HTERT RPE-1 (cell line): ENCODE data around the gene KIDINS220.

ENCODE experiments used
- in situ Hi-C: fragments of 300-500 bp; cut with MboI; formaldehyde crosslinking; loops from 4 replicates; pipeline ENCODE4 v1.14.3; 2020; ENCODE audit warnings: low sequenced_read_pairs

KIDINS220 gene

GRCh38 chr2:8805278-8806210 lies 31.9 kb downstream of the KIDINS220 start:
- in situ Hi-C loops, result no loop called here

GRCh38 chr2:8803658-8804379 lies 33.6 kb downstream of the KIDINS220 start:
- in situ Hi-C loops, result no loop called here

- in situ Hi-C loops, result no loop called here
These were observed 34.7 kb downstream of the KIDINS220 start for GRCh38 chr2:8802741-8803140.

GRCh38 chr2:8800821-8801220 lies 36.6 kb downstream of the KIDINS220 start:
- in situ Hi-C loops, result no loop called here

GRCh38 chr2:8800218-8800617 lies 37.2 kb downstream of the KIDINS220 start:
- in situ Hi-C loops, result no loop called here

- in situ Hi-C loops, result no loop called here
These were observed 38.4 kb downstream of the KIDINS220 start for GRCh38 chr2:8799004-8799403.

- in situ Hi-C loops, result no loop called here
These were observed 39.0 kb downstream of the KIDINS220 start for GRCh38 chr2:8798393-8798792.

- in situ Hi-C loops, result no loop called here
These were observed 39.7 kb downstream of the KIDINS220 start for GRCh38 chr2:8797682-8798081.

- in situ Hi-C loops, result no loop called here
These were observed 40.4 kb downstream of the KIDINS220 start for GRCh38 chr2:8796878-8797550.

- in situ Hi-C loops, result no loop called here
These were observed 41.0 kb downstream of the KIDINS220 start for GRCh38 chr2:8796315-8796848.

- in situ Hi-C loops, result no loop called here
These were observed 42.2 kb downstream of the KIDINS220 start for GRCh38 chr2:8794923-8795825.

GRCh38 chr2:8790739-8791162 lies 46.7 kb downstream of the KIDINS220 start:
- in situ Hi-C loops, result no loop called here

GRCh38 chr2:8786463-8786862 lies 51.0 kb downstream of the KIDINS220 start:
- in situ Hi-C loops, result no loop called here

- in situ Hi-C loops, result no loop called here
These were observed 57.4 kb downstream of the KIDINS220 start for GRCh38 chr2:8779795-8780671.

- in situ Hi-C loops, result no loop called here
These were observed 63.0 kb downstream of the KIDINS220 start for GRCh38 chr2:8774371-8774770.

- in situ Hi-C loops, result no loop called here
These were observed 70.1 kb downstream of the KIDINS220 start for GRCh38 chr2:8767324-8767723.

- in situ Hi-C loops, result no loop called here
These were observed 75.8 kb downstream of the KIDINS220 start for GRCh38 chr2:8761529-8762164.

- in situ Hi-C loops, result no loop called here
These were observed 80.7 kb downstream of the KIDINS220 start for GRCh38 chr2:8756716-8757115.

GRCh38 chr2:8756230-8756629 lies 81.2 kb downstream of the KIDINS220 start:
- in situ Hi-C loops, result no loop called here
